MCF 10A (cell line): ENCODE measurements around the gene RGCC. TPM values are rescaled to one million over a fixed set of nuclear protein-coding genes. Genes with fewer than 3 reads are reported as not detected.

Source experiments
- BruUV-seq: library from RNA; stranded (reverse); fragments of 400-500 nt; replicated peaks from 2 replicates; lab custom pipeline; 2021; lab: Mats Ljungman, UMichigan
- CTCF ChIA-PET: fragments of 300-600 bp; sonication (Branson Sonifier 250); formaldehyde crosslinking; extraction: SDS; loops from one replicate; lab custom pipeline; 2021; ENCODE audit warnings: antibody characterized with exemption, inconsistent platforms; lab: Yijun Ruan, JAX
- POLR2A ChIA-PET: fragments of 300-600, 350-650 bp; sonication (Branson Sonifier 250); formaldehyde crosslinking; extraction: SDS; loops from one replicate; lab custom pipeline; 2020; ENCODE audit warnings: antibody characterized with exemption, inconsistent platforms; lab: Yijun Ruan, JAX
- DNase-seq: peaks from one replicate; pipeline ENCODE4 v3.0.0-alpha.2; 2018; ENCODE audit not compliant: unreplicated experiment
- H3K27ac Mint-ChIP-seq: one replicate; pipeline ENCODE4 v1.8.0; 2022; ENCODE audit warnings: mild to moderate bottlenecking, low read depth, mixed read lengths; ENCODE audit not compliant: unreplicated experiment
- H3K27me3 Mint-ChIP-seq: one replicate; pipeline ENCODE4 v1.8.0; 2022; ENCODE audit warnings: mixed read lengths; ENCODE audit not compliant: insufficient read depth, unreplicated experiment
- H3K36me3 Mint-ChIP-seq: one replicate; pipeline ENCODE4 v1.8.0; 2022; ENCODE audit warnings: mild to moderate bottlenecking, moderate library complexity, mixed read lengths; ENCODE audit not compliant: insufficient read depth, unreplicated experiment
- H3K4me1 Mint-ChIP-seq: one replicate; pipeline ENCODE4 v1.8.0; 2022; ENCODE audit warnings: mixed read lengths; ENCODE audit not compliant: insufficient read depth, unreplicated experiment
- H3K4me3 Mint-ChIP-seq: one replicate; pipeline ENCODE4 v1.8.0; 2022; ENCODE audit warnings: mild to moderate bottlenecking, moderate library complexity, mixed read lengths; ENCODE audit not compliant: unreplicated experiment
- H3K9me3 Mint-ChIP-seq: one replicate; pipeline ENCODE4 v1.8.0; 2022; ENCODE audit warnings: mixed read lengths; ENCODE audit not compliant: unreplicated experiment
- intact Hi-C: fragments of 100-400 bp; cut with micrococcal nuclease; formaldehyde crosslinking; loops from 2 replicates; pipeline ENCODE4 v1.14.1; 2022
- total RNA-seq: library from RNA; stranded (reverse); gene quantifications from 2 replicates; pipeline ENCODE4 v1.2.3, GENCODE V29; 2022
- TF ChIP-seq, protein P1 (sequence below): fragments of 200-600 bp; IDR thresholded peaks from one replicate; pipeline ENCODE4 v1.8.0; 2022; ENCODE audit warnings: antibody characterized with exemption, mild to moderate bottlenecking; ENCODE audit not compliant: unreplicated experiment

The RGCC gene
- total RNA-seq, 1 experiment from 2014 or later, result 3.7 TPM

GRCh38 chr13:41495044-41495443 is 37.7 kb downstream of the RGCC start:
- Mint-ChIP-seq H3K36me3 (no peaks in the 10 kb centered on the region), H3K4me1 (peaks cover 16% of the 10 kb centered on the region), H3K27me3 (no peaks in the 10 kb centered on the region), H3K27ac (no peak overlapping the region), H3K9me3 (no peaks in the 10 kb centered on the region), H3K4me3 (no peak overlapping the region)
- POLR2A ChIA-PET, result no interaction called here
- no peak for DNase-seq
- no TSS peak for BruUV-seq
- TF ChIP-seq, protein P1, sequence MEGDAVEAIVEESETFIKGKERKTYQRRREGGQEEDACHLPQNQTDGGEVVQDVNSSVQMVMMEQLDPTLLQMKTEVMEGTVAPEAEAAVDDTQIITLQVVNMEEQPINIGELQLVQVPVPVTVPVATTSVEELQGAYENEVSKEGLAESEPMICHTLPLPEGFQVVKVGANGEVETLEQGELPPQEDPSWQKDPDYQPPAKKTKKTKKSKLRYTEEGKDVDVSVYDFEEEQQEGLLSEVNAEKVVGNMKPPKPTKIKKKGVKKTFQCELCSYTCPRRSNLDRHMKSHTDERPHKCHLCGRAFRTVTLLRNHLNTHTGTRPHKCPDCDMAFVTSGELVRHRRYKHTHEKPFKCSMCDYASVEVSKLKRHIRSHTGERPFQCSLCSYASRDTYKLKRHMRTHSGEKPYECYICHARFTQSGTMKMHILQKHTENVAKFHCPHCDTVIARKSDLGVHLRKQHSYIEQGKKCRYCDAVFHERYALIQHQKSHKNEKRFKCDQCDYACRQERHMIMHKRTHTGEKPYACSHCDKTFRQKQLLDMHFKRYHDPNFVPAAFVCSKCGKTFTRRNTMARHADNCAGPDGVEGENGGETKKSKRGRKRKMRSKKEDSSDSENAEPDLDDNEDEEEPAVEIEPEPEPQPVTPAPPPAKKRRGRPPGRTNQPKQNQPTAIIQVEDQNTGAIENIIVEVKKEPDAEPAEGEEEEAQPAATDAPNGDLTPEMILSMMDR, result no peak
- intact Hi-C loops, result no loop called here
- CTCF ChIA-PET, result no interaction called here

- intact Hi-C loops, result no loop called here
- no peaks in the 10 kb centered on the region for H3K27me3 Mint-ChIP-seq
- TF ChIP-seq, protein P1, result no peak
- no TSS peak for BruUV-seq
- POLR2A ChIA-PET, result no interaction called here
- H3K27ac Mint-ChIP-seq, result no peak overlapping the region
- DNase-seq, result no peak
- no peaks in the 10 kb centered on the region for H3K9me3 Mint-ChIP-seq
- H3K4me3 Mint-ChIP-seq, result no peak overlapping the region
- peaks cover 26% of the 10 kb centered on the region for H3K4me1 Mint-ChIP-seq
- CTCF ChIA-PET, result no interaction called here
- no peaks in the 10 kb centered on the region for H3K36me3 Mint-ChIP-seq
Measured at GRCh38 chr13:41496420-41497234, 39.3 kb downstream of the RGCC start.

GRCh38 chr13:41497436-41497835 is 40.1 kb downstream of the RGCC start:
- H3K27ac Mint-ChIP-seq, result no peak overlapping the region
- TF ChIP-seq, protein P1, result no peak
- H3K9me3 Mint-ChIP-seq, result no peaks in the 10 kb centered on the region
- peaks cover 19% of the 10 kb centered on the region for H3K4me1 Mint-ChIP-seq
- CTCF ChIA-PET, result interaction anchor here (1.0 kb wide), 1 partner anchor 39 kb away, joined by 3 read pairs; no protein-coding TSS in a partner anchor
- POLR2A ChIA-PET, result interaction anchor here (0.7 kb wide), 1 partner anchor 16 kb away, joined by 3 read pairs; no protein-coding TSS in a partner anchor
- no peaks in the 10 kb centered on the region for H3K27me3 Mint-ChIP-seq
- H3K36me3 Mint-ChIP-seq, result no peaks in the 10 kb centered on the region
- intact Hi-C loops, result no loop called here
- no TSS peak for BruUV-seq
- no peak overlapping the region for H3K4me3 Mint-ChIP-seq
- DNase-seq, result no peak

GRCh38 chr13:41499452-41499851 is 42.1 kb downstream of the RGCC start:
- peaks cover 19% of the 10 kb centered on the region for H3K4me1 Mint-ChIP-seq
- H3K4me3 Mint-ChIP-seq, result no peak overlapping the region
- no peaks in the 10 kb centered on the region for H3K27me3 Mint-ChIP-seq
- POLR2A ChIA-PET, result interaction anchor here (0.6 kb wide), 1 partner anchor 1322 kb away, joined by 3 read pairs; no protein-coding TSS in a partner anchor
- intact Hi-C loops, result no loop called here
- H3K36me3 Mint-ChIP-seq, result no peaks in the 10 kb centered on the region
- TF ChIP-seq, protein P1, result no peak
- peaks cover 14% of the 10 kb centered on the region for H3K9me3 Mint-ChIP-seq
- H3K27ac Mint-ChIP-seq, result no peak overlapping the region
- no TSS peak for BruUV-seq
- CTCF ChIA-PET, result no interaction called here
- no peak for DNase-seq
